GM20000 (cell line): ENCODE results near the gene AKT3.

Source experiments
- DNase-seq: peaks from one replicate; pipeline ENCODE4 v3.0.0; 2012; ENCODE audit warnings: low spot score
- TF ChIP-seq, protein P1 (sequence below): IDR thresholded peaks from 2 replicates; pipeline ENCODE4 v1.5.1; 2012; ENCODE audit warnings: mild to moderate bottlenecking, control low read depth; ENCODE audit errors: extremely low read depth, missing control alignments

AKT3 gene

DNA sequence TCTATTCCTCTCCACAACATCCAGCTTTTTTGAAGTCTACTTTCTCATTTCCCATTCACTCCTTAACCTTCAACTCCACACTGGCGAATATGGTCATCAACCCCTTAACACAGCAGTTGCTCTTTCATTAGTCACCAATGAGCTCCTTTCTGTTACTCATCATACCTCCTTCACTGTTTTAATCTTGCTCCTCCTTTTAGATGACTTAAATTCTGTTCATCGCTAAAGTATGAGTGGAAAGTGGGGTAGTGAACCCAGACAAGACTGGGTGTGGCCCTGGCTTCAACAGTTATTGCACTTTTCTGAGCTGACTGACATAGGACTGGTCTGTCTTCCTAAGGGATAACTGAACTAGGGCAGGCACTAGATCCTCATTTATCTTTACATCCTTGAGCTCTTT, 51.3 kb downstream of the AKT3 start:
- DNase-seq: no peak
- TF ChIP-seq, protein P1, sequence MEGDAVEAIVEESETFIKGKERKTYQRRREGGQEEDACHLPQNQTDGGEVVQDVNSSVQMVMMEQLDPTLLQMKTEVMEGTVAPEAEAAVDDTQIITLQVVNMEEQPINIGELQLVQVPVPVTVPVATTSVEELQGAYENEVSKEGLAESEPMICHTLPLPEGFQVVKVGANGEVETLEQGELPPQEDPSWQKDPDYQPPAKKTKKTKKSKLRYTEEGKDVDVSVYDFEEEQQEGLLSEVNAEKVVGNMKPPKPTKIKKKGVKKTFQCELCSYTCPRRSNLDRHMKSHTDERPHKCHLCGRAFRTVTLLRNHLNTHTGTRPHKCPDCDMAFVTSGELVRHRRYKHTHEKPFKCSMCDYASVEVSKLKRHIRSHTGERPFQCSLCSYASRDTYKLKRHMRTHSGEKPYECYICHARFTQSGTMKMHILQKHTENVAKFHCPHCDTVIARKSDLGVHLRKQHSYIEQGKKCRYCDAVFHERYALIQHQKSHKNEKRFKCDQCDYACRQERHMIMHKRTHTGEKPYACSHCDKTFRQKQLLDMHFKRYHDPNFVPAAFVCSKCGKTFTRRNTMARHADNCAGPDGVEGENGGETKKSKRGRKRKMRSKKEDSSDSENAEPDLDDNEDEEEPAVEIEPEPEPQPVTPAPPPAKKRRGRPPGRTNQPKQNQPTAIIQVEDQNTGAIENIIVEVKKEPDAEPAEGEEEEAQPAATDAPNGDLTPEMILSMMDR: no peak

DNA sequence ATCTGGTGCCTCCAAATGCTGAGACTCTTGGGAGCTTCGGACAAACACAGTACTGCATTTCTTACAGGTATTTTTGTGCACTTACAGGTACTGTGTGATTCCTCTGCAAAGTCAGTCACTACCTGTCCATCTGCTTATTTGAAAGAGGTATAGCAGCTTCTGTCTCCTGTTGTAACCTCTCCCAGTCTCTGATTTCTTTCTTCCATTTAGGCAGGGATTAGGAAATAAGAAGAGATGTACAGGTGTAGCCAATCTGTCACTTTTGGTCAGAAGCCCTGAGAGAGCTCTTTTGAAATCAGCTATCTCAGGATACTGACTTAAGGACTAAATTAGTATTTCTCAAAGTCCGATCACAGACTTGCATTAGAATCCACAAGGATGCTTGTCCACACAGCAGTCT, 54.0 kb downstream of the AKT3 start:
- no peak for DNase-seq

DNA sequence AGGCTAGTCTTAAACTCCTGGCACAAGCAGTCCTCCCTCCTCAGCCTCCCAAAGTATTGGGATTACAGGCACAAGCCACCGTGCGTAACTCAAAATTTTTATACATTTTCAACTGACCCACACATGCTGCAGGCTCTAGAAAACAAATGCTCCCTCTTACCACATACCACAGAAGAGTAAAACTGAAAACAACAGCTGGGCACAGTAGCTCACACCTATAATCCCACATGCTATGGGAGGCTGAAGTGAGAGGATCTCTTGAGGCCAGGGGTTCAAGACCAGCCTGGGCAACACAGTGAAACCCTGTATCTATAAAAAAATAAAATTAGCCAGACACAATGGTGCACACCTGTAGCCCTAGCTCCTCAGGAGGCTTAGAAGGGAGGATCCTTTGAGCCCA, 56.7 kb downstream of the AKT3 start:
- no peak for DNase-seq

More for the DNA sequence above, 54.0 kb downstream of the AKT3 start:
- TF ChIP-seq, protein P1: no peak

DNA sequence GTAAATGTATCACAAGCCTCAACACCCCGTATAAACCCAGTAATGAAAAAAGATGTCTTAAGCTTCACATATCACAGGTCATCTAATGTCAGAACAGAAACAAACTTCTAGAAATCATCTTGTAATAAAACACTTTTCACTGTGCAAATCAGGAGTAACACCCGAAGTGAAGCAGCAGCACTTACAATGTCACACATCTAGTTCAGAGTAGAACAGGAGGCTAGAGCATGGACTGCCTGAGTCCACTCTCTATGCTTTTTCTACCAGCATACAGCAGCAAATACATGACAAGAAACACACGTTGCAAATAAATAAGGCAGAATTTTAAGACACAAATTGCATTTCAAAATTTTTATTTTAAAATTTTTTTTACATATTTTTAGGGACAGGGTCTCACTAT, 57.2 kb downstream of the AKT3 start:
- TF ChIP-seq, protein P1: no peak
- no peak for DNase-seq

More for the DNA sequence above, 56.7 kb downstream of the AKT3 start:
- TF ChIP-seq, protein P1: no peak

DNA sequence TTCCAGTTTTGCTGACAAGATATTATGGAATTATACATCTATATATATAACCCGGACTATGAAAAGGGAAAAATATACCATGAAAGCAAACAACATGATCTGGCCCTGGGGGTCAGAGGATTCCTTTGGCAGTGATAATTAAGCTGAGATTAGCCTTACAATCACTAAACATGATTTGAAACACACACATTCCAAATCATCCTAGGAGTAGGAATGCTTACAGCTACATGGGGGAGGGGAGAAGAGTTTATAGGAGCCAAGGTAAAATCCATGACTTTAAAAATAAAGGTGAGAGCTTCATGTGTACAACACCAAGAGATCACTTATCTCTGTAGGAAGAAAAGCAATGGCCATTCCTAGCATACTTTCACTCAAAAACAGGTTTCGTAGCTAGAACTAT, 57.6 kb downstream of the AKT3 start:
- DNase-seq: no peak
- TF ChIP-seq, protein P1: no peak

DNA sequence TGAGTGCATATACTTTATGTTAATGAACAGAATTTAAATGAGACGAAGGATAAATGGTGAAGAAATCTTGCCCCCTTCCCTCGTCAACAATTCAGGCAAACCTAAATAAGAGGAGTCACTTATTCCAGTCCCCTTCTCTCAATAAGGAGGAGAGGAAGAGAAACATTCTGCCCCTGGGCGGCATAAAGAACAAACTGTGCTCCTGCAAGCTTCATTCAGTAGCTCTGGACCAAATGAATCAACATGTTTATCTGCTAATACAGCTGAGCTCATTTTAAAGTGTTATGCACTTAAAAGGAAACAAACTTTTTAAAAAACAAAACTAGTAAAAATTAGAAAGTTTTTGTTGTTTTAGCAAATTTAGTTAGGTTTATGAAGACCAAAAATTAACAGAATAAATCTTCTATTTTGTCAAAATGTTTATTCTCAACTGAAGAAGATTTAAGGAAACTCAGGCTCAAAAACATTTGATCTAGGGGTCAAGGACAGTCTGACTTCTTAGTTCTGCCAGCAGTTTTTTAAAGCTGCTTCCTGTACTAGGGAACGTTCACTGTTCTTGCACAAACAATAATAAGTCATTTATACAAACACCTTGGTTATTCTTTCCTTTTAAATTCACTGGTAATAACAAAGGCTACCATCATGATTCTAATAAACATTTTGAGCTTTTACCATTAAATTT, 58.3 kb downstream of the AKT3 start:
- DNase-seq: no peak
- TF ChIP-seq, protein P1: no peak

DNA sequence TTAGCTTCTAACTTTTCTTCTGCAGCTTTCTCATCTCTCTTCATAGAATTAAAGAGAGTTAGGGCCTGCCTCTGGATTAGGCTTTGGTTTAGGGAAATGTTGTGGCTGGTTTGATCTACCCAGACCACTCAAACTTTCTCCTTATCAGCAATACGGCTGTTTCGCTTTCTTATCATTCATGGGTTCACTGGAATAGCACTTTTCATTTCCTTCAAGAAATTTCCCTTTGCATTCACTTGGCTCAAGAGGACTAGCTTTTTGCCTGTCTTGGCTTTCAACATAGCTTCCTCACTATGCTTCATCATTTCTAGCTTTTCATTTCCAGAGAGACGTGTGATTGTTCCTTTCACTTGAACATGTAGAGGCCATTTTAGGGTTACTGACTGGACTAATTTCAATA, 59.6 kb downstream of the AKT3 start:
- TF ChIP-seq, protein P1: no peak
- no peak for DNase-seq
